C4-2B (cell line): ENCODE measurements around the gene EFNB2.

Experiments used
- ZFX ChIP-seq: fragments of 450-650 bp; IDR thresholded peaks from 2 replicates; pipeline ENCODE4 v1.6.1; 2017
- TF ChIP-seq, protein P1 (sequence below): fragments of 450-650 bp; conservative IDR thresholded peaks from 2 replicates; pipeline ENCODE4 v1.5.1; 2017; ENCODE audit warnings: mild to moderate bottlenecking

DNA sequence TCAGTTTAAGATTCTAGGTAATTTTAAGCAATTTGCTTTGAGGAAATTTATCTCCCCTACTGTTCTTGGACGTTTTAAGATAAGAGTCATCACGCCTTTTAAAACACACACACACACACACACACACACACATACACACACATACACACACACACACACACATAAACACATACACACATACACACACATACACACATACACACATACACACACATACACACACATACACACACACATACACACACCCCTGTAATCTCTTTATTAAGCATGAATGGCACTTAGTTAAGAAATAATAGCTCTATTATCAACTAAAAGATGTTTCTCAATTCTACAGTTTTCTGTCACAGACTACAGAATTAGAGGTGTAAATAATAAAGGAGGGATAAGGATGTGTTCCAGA lies 49.2 kb downstream of the EFNB2 start:
- TF ChIP-seq, protein P1, sequence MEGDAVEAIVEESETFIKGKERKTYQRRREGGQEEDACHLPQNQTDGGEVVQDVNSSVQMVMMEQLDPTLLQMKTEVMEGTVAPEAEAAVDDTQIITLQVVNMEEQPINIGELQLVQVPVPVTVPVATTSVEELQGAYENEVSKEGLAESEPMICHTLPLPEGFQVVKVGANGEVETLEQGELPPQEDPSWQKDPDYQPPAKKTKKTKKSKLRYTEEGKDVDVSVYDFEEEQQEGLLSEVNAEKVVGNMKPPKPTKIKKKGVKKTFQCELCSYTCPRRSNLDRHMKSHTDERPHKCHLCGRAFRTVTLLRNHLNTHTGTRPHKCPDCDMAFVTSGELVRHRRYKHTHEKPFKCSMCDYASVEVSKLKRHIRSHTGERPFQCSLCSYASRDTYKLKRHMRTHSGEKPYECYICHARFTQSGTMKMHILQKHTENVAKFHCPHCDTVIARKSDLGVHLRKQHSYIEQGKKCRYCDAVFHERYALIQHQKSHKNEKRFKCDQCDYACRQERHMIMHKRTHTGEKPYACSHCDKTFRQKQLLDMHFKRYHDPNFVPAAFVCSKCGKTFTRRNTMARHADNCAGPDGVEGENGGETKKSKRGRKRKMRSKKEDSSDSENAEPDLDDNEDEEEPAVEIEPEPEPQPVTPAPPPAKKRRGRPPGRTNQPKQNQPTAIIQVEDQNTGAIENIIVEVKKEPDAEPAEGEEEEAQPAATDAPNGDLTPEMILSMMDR, result no peak
- TF ChIP-seq ZFX, result no peak
